ENCODE results near the gene MS4A6A.
"Not testable (repeated sequence)": the region's sequence is repeated elsewhere in the genome, so short reads cannot be mapped to it uniquely, and the experiment has no call there.

Gene MS4A6A

DNA sequence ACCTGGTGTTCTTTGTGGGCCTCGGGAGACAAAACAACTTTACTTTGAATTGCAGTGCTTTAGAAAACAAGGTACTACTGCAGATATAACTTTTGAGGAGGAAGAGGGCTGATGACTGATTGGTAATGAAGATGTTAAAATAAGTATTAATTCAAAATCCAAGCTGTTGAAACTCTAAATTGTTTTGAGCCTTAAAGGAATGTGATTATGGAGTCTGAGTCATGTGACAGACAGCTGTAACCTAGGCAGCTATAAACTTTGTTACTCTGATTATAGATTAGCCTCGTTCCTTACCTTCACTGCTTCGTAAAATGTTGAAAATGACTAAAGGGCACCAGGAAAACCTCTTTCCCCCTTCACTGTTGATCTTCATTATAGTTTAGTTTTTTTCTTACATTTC is 51.0 kb downstream of the MS4A6A start:
- H3K9me3 ChIP-seq (ENCODE audit: control insufficient read depth, insufficient read depth, low read length): no peaks in the 10 kb centered on the region
- DNase-seq (ENCODE audit: low read depth, low spot score): no peak
- WGBS (ENCODE audit: insufficient coverage, insufficient read length): no CpG with 5 or more reads among the region's 3 CpGs
- H3K36me3 ChIP-seq (ENCODE audit: control insufficient read depth, insufficient read depth, low read length): no peaks in the 10 kb centered on the region
- H3K4me3 ChIP-seq (ENCODE audit: low read length): no peak overlapping the region
- no peaks in the 10 kb centered on the region for H3K4me1 ChIP-seq (ENCODE audit: control insufficient read depth, insufficient read depth, low read length)
- no peak overlapping the region for H3K27ac ChIP-seq (ENCODE audit: low read length)
- no peaks in the 10 kb centered on the region for H3K27me3 ChIP-seq (ENCODE audit: control insufficient read depth, insufficient read depth, low read length)

DNA sequence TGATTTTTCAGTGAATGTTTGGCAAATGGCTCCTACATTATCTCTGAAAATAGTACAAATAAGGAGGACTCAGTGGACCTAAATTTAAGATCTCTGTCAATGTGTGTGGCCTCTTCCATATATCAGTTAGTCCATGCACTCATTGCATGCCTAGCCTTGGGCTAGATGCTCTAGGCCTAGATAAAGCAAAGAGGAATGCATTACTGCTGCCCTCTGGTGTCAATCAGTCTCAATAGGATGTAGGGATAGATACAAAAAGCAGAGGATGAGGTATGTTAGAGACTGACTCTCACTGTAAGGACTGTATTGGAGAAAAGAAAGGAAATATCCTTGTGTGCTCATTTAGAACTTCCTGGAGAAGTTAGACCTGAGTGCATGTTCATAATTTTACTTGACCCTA is 52.4 kb downstream of the MS4A6A start:
- Histone ChIP-seq H3K27ac (ENCODE audit: low read length) (no peak overlapping the region), H3K4me3 (ENCODE audit: low read length) (no peak overlapping the region), H3K36me3 (ENCODE audit: control insufficient read depth, insufficient read depth, low read length) (no peaks in the 10 kb centered on the region), H3K9me3 (ENCODE audit: control insufficient read depth, insufficient read depth, low read length) (no peaks in the 10 kb centered on the region), H3K4me1 (ENCODE audit: control insufficient read depth, insufficient read depth, low read length) (no peaks in the 10 kb centered on the region), H3K27me3 (ENCODE audit: control insufficient read depth, insufficient read depth, low read length) (no peaks in the 10 kb centered on the region)
- peak; percentile 47 for DNase-seq (ENCODE audit: low read depth, low spot score)

DNA sequence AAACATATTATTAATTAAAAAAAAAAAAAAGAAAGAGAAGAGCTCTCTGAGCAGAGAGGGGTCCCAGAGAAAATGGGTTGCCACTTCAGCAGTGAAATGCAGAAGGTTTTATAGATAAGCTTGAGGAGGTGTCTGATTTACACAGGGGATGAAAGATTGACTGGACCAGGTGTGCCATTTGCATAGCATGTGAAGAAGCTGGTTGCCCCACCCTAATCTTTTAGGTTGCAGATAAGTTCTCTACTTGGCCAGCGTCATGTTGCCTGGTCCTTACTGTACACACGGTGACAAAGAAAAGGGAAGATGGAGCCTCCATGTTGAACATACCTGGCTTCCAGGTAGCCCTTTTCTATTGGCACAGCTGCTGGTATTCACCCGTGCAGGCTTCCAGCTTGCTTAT is 53.0 kb downstream of the MS4A6A start:
- no peaks in the 10 kb centered on the region for H3K4me1 ChIP-seq (ENCODE audit: control insufficient read depth, insufficient read depth, low read length)
- H3K4me3 ChIP-seq (ENCODE audit: low read length): no peak overlapping the region
- H3K36me3 ChIP-seq (ENCODE audit: control insufficient read depth, insufficient read depth, low read length): no peaks in the 10 kb centered on the region
- H3K27me3 ChIP-seq (ENCODE audit: control insufficient read depth, insufficient read depth, low read length): no peaks in the 10 kb centered on the region
- no peak overlapping the region for H3K27ac ChIP-seq (ENCODE audit: low read length)
- H3K9me3 ChIP-seq (ENCODE audit: control insufficient read depth, insufficient read depth, low read length): no peaks in the 10 kb centered on the region
- WGBS (ENCODE audit: insufficient coverage, insufficient read length): no CpG with 5 or more reads among the region's 3 CpGs
- DNase-seq (ENCODE audit: low read depth, low spot score): no peak

DNA sequence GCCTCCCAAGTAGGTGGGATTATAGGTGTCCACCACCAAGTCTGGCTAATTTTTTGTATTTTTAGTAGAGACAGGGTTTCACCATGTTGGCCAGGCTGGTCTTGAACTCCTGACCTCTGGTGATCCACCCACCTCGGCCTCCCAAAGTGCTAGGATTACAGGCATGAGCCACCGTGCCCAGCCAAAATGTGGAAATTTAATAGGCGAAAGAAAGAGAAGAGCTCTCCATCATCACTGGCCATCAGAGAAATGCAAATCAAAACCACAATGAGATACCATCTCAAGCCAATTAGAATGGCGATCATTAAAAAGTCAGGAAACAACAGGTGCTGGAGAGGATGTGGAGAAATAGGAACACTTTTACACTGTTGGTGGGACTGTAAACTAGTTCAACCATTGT is 54.0 kb downstream of the MS4A6A start:
- H3K4me3 ChIP-seq (ENCODE audit: low read length); H3K9me3 ChIP-seq (ENCODE audit: control insufficient read depth, insufficient read depth, low read length); H3K4me1 ChIP-seq (ENCODE audit: control insufficient read depth, insufficient read depth, low read length); H3K27me3 ChIP-seq (ENCODE audit: control insufficient read depth, insufficient read depth, low read length); H3K27ac ChIP-seq (ENCODE audit: low read length); DNase-seq (ENCODE audit: low read depth, low spot score); H3K36me3 ChIP-seq (ENCODE audit: control insufficient read depth, insufficient read depth, low read length): not testable (repeated sequence)
- no CpG with 5 or more reads among the region's 4 CpGs for WGBS (ENCODE audit: insufficient coverage, insufficient read length)

GRCh38 chr11:60128376-60128775 is 54.5 kb downstream of the MS4A6A start:
- WGBS (ENCODE audit: insufficient coverage, insufficient read length): no CpG with 5 or more reads among the region's 2 CpGs
- no peaks in the 10 kb centered on the region for H3K4me1 ChIP-seq (ENCODE audit: control insufficient read depth, insufficient read depth, low read length)
- H3K27me3 ChIP-seq (ENCODE audit: control insufficient read depth, insufficient read depth, low read length): no peaks in the 10 kb centered on the region
- H3K27ac ChIP-seq (ENCODE audit: low read length): no peak overlapping the region
- no peaks in the 10 kb centered on the region for H3K36me3 ChIP-seq (ENCODE audit: control insufficient read depth, insufficient read depth, low read length)
- no peaks in the 10 kb centered on the region for H3K9me3 ChIP-seq (ENCODE audit: control insufficient read depth, insufficient read depth, low read length)
- no peak overlapping the region for H3K4me3 ChIP-seq (ENCODE audit: low read length)
- DNase-seq (ENCODE audit: low read depth, low spot score): no peak

DNA sequence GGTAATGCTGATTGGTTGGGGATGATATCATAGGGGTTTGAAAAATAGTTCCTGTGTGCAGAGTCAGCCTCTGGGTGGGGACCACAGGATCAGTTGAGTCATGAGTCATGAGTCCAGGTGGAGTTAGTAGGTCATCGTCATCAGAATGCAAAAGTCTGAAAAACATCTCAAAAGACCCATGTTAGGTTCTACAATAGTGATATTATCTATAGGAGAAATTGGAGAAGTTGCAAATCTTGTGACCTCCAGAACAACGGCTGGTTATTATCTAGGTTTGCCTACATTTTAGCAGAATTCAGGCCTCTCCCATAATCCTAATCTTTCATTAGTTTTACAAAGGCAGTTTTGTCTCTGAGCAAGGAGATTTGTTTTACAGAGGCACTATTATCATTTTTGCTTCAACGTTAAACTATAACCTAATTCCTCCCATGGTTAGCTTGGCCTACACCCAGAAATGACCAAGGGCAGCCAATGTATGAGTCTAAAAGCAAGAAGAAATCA is 55.5 kb downstream of the MS4A6A start:
- Histone ChIP-seq H3K27ac (ENCODE audit: low read length) (no peak overlapping the region), H3K36me3 (ENCODE audit: control insufficient read depth, insufficient read depth, low read length) (no peaks in the 10 kb centered on the region), H3K9me3 (ENCODE audit: control insufficient read depth, insufficient read depth, low read length) (no peaks in the 10 kb centered on the region), H3K4me3 (ENCODE audit: low read length) (no peak overlapping the region), H3K27me3 (ENCODE audit: control insufficient read depth, insufficient read depth, low read length) (no peaks in the 10 kb centered on the region), H3K4me1 (ENCODE audit: control insufficient read depth, insufficient read depth, low read length) (no peaks in the 10 kb centered on the region)
- WGBS (ENCODE audit: insufficient coverage, insufficient read length): no CpG with 5 or more reads among the region's 3 CpGs
- DNase-seq (ENCODE audit: low read depth, low spot score): no peak

GRCh38 chr11:60125956-60126585 is 56.8 kb downstream of the MS4A6A start:
- no peaks in the 10 kb centered on the region for H3K9me3 ChIP-seq (ENCODE audit: control insufficient read depth, insufficient read depth, low read length)
- no peaks in the 10 kb centered on the region for H3K4me1 ChIP-seq (ENCODE audit: control insufficient read depth, insufficient read depth, low read length)
- H3K27me3 ChIP-seq (ENCODE audit: control insufficient read depth, insufficient read depth, low read length): no peaks in the 10 kb centered on the region
- no peak overlapping the region for H3K4me3 ChIP-seq (ENCODE audit: low read length)
- DNase-seq (ENCODE audit: low read depth, low spot score): no peak
- H3K27ac ChIP-seq (ENCODE audit: low read length): no peak overlapping the region
- H3K36me3 ChIP-seq (ENCODE audit: control insufficient read depth, insufficient read depth, low read length): no peaks in the 10 kb centered on the region

GRCh38 chr11:60124802-60125432 is 58.0 kb downstream of the MS4A6A start:
- DNase-seq (ENCODE audit: low read depth, low spot score): no peak
- no peak overlapping the region for H3K4me3 ChIP-seq (ENCODE audit: low read length)
- no peaks in the 10 kb centered on the region for H3K4me1 ChIP-seq (ENCODE audit: control insufficient read depth, insufficient read depth, low read length)
- no peaks in the 10 kb centered on the region for H3K27me3 ChIP-seq (ENCODE audit: control insufficient read depth, insufficient read depth, low read length)
- H3K36me3 ChIP-seq (ENCODE audit: control insufficient read depth, insufficient read depth, low read length): no peaks in the 10 kb centered on the region
- H3K27ac ChIP-seq (ENCODE audit: low read length): no peak overlapping the region
- no CpG with 5 or more reads among the region's 11 CpGs for WGBS (ENCODE audit: insufficient coverage, insufficient read length)
- no peaks in the 10 kb centered on the region for H3K9me3 ChIP-seq (ENCODE audit: control insufficient read depth, insufficient read depth, low read length)
